HG03432 (cell line): Measurements from ENCODE around the gene CAV3.

Experiments used
- ATAC-seq: cut with Tn5 transposase; IDR thresholded peaks from one replicate; pipeline ENCODE4 v1.9.1; 2021; ENCODE audit warnings: mild to moderate bottlenecking, moderate library complexity; ENCODE audit not compliant: unreplicated experiment

The CAV3 gene

GRCh38 chr3:8759038-8759707, 25.6 kb downstream of the CAV3 start:
- no peak for ATAC-seq

- no peak for ATAC-seq
Observed at GRCh38 chr3:8760091-8760490, 26.5 kb downstream of the CAV3 start.

- no peak for ATAC-seq
Observed at GRCh38 chr3:8760506-8760905, 26.9 kb downstream of the CAV3 start.

DNA sequence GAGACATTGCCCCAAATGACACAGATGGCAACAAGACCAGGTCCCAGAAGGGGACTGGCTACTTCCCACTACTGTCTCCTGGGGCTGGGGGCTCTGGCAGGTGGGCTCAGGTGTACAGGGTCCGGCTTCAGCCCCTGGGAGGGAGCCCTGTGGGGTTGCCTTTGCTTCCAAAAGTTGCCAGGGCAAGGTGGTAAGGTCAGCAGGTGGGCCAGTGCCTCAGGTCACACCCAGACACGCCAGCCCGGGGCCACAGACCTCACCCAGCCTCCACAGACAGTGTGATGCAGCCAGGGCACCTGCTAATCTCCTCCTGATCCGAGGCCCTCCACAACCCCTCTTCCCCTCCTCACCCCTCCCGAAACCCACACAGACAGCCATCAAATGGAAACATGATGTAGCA, 28.3 kb downstream of the CAV3 start:
- ATAC-seq = no peak

DNA sequence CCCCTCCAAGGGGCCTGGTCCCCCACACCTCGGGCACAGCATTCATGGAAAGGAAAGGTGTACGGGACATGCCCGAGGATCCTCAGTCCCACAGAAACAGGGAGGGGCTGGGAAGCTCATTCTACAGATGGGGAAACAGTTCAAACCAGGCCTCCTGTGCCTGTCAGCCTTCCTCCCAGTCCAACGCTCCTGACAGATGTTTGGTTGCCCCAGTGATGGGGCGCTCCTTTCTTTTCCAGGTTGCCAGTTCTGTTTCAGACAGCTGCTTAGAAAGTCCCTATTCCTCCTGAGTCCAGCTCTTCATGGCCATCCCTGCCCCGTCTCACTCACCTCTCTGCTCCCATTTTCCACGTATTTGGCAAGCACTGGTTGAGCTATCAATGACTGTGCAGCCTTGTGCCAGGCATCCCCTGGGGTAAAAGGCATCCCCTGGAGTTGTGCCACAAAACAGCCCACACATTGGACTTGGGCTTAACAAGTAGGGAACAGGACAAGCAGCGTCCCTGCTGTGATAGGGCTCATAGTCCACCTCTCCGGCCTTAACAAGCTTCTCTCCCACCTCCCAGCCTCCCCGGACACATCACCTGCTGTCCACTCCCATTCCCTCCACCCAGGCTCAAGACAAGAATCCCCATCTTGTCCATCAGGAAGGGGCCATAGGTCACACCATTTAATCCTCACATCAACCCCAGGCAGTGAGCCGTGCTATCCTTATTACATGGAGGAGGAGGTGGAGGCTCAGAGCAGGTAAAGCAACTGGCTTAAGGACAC, 29.2 kb downstream of the CAV3 start:
- ATAC-seq = no peak

- ATAC-seq = no peak
Observed at GRCh38 chr3:8764528-8764927, 30.9 kb downstream of the CAV3 start.

- no peak for ATAC-seq
Observed at GRCh38 chr3:8765528-8765927, 31.9 kb downstream of the CAV3 start.

DNA sequence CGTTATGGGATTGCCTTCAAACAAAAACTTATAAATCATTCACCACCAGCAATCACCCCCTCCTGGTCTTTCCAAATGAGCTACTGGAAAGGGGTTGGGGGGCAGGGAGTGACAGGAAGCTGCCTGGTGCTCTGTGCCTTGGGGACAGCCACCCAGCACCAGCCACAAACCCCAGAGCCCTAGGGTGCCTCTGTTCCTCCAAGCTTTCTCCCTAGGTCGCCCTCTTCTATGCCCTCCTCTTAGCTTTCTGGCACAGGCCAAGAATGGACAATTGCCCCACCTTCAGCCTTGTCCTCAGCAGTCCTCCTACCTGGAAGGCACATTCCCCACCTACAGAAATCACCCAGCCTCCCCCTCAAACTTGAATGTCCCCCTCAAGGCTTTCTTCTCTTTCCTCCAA, 32.5 kb downstream of the CAV3 start:
- ATAC-seq = no peak

DNA sequence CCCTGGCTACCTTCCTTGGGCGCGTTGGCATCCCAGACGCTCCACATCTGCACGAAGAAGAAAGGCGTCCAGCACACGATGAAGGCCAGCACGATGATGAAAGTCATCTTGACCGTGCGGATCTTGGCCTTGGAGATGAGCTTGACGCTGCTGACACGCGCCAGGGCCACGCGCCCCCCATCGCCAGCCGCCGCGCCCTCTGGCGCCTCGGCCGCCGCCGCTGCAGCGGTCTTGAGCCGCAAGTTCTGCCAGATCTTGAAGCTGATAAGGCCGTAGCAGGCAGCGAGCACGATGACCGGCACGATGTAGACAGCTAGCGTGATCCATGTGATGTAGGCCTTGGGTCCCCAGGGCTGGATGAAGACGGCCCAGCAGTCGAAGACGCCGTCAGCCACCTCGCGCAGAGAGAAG, 33.7 kb downstream of the CAV3 start:
- ATAC-seq = no peak

DNA sequence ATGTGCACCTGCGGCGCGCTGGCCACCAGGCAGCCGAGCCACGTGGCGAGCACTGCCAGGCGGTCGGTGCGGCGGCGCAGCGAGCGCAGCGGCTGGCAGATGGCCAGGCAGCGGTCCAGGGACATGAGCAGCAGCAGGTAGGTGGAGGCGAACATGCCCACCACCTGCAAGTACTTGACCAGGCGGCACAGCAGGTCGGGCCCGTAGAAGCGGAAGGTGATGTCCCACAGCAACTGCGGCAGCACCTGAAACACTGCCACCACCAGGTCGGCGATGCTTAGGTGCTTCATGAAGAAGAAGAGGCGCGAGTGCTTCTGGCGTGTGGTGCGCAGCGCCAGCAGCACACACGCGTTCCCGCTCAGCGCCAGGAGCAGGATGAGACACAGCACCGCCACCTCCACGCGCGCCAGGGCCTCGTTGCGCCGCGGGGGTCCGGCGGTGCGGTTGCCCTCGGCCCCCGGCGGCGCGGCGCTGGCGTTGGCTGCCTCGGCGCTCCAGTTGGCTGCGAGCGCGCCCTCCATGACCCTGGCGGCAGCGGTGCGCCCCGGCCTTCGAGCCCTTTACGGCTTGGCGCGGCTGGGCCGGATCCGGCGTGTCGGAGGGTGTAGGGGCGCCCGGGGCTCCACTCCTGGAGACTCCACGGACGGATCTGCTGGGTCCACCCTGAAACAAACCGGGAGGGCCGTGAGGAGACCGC, 34.2 kb downstream of the CAV3 start:
- peak; percentile 56 for ATAC-seq

DNA sequence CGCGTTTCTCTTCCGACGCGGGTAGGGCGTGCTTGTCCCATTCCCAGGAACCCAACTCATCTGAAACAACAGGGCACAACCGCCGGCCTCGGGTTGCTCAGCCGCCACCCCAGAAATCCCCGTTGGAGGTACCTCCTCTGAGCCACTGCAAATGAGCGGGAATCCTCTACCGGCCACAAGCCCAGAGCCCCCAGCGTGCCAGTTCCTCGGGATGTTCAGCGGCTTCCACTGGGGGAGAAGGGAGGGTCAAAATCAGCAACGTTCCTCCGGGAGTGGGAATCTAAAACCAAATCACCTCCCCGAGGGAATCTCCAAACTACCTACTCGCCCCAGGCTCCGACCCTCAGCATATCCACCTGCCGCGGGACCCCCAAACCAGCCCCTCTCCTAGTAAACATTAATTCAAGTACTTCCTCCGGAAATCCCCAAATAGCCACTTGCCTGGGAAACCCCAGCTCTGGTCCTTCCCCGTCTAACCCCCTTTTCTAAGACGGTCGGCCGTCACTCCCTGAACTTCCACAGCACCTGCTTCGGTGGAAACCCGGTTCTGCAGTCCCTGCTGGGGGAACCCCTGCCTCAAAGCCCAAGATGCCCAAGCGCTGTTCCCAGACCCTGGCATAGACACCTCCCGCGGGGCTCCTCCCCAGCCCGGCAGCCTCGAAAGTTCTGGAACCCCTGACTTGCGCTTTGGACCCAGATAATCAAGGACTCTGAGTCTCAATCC, 34.9 kb downstream of the CAV3 start:
- ATAC-seq = peak; percentile 35

DNA sequence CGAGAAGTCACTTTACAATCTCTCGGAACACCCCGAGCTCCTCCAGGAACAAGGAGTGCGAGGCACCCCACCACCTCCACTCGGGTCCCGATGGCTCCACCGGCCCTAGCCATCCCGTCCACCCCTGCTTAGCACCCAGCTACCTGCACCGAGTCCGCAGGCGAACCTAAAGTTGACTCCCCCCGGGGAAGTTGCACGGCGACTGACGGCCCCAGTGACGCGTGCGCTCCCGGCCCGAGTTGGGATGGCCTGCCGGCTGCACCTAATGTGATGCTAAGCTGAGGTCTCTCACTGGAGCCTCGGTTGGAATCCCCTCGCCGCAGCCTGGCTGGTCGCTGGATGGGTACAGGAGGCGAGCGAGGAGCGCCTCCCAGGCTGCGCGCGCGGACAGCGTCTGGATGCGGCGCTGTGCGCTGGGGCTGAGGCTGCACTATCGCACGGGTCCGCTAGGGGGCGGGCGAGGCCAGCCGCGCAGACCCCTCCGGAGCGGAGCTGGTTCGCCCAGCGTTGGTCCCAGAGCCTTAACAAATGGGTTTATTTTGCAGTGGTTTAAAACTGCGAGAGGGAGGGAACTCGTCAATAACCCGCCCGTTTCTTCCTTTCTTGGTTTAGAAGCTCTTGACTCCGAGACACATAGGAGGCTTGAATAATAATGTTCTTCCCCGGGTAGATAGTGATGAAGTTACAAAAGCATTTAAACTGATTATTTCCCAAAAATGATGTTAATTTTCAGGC, 35.7 kb downstream of the CAV3 start, which contains the start of gene OXTR:
TSS of gene OXTR (minus strand) at position 526 of the 735 bp plus-strand sequence. CDS start 1,426 bp downstream, outside the sequence.
- peak; percentile 78 for ATAC-seq

DNA sequence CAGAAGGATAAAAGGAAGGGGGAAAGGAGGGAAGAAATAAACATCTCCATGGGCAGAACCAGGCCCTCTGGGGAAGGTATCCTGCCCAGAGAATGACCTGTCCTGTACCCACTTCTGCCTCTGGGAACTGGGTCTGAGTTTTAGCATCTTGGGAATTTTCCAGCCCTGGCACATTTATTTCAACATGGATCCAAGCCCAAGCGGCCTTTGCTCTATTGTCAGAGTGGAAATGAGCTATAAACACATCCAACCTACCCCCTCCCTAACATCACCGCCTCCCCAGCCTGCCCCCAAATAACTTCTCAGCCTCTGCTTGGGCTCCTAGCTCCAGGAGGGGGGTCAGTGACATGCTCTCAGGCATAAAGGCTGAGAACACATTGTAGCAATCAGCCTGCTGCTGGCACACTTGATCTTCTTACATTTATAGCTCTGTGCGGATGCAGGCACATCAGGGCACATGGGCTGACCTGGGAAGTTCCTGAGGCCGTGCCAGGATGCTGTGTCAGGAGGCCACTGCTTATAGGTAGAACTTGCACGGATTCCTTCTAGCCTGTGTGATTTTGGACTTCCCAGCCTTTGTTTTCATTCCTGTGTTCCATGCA, 40.4 kb downstream of the CAV3 start:
- no peak for ATAC-seq

DNA sequence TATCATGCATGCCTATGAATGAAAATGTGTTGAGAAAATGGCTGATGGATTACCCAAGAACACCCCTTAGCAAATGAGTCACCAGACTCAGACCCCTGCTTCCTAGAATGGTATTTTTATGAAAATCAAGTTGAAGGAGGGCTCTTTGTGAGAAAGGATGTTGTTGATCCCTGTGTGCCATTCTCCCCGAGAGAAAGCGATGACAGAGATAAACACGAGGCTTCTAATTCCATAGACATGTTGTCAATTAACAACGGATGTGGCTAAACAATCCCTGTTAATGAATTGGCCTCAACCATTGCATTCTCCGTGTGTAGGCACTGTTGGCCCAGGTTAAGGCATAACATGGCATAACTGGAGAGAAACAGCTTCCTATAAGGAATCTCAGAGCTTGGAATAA, 41.6 kb downstream of the CAV3 start:
- no peak for ATAC-seq

GRCh38 chr3:8775602-8776001, 42.0 kb downstream of the CAV3 start:
- no peak for ATAC-seq

DNA sequence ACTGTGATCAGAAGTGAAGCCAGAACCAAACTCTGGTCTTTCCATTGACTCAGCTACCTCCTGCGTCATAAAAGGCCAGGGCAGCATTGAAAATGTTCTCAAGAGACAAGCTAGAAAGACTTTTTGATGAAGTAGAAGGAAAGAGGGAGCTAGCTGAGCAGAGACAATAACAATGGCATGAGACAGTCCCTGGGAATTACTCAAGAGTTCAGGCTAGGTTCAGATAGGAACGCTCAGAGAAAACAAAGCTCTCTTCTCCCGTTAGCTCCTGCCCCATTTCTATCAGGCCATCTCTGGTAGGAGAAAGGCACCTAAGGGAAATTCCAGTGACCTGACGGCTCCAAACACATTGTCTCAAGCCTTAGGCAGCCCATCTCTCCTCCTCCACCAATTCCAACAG, 42.8 kb downstream of the CAV3 start:
- no peak for ATAC-seq

DNA sequence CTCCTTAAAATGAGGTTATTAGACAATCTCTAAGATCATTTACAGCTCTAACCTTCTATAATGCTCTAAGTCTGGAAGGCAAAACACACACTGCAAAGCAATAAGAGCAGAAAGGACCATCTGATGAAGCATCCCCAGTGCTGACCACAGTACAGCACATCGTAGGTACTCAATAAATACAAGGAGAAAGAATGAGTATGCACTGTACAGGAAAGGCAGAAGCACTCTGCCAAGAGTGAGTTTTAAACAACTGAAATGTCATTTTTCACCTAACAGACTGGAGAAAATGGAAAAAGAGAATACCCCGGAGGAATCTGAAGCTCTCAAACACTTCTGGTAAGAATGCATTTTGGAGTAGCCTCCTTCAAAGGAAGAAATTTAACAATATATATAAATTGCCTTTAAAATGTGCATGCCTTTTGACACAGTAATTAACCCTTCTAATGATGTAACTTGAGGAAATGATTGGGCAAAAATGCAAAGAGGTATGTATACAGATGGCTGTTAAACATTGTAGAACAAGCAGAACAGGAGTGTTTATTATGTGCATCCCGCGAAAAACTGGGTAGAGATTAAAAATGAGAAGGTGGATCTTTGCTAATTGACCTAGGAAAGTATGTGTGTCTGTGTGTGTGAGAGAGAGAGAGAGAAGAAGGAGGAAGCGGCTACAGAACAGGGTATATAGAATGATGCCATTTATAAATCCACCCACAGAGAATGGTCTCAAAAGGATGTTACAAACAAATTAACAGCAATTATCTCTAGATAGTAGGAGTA, 43.8 kb downstream of the CAV3 start:
- peak; percentile 71 for ATAC-seq

GRCh38 chr3:8777978-8778267, 44.3 kb downstream of the CAV3 start:
- ATAC-seq = no peak

DNA sequence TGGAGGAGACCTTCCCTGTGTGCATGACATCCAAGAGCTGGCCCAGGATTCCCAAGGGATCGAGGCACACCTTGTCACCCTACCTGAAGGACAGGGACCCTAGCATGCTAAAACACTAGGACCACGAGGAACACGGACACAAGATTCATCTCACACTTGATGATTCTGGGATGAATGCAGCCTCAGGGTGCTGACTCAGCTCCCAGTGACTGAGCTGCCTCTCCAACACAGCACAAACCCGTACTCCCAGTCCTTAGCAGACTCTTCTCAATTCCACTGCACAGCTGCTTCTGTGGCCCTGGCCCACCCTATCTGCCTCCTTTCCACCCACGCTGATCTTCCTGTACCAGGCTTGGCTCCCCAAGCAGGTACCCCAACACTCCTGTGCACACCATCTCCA, 44.9 kb downstream of the CAV3 start:
- ATAC-seq = no peak

GRCh38 chr3:8780279-8780678, 46.7 kb downstream of the CAV3 start:
- ATAC-seq = no peak
